ENCODE results near the gene FSTL4.

The FSTL4 gene

GRCh38 chr5:133232011-133232410, 380.3 kb downstream of the FSTL4 start:
- ATAC-seq: no peak
- TF ChIP-seq OSR1 (CRISPR knock-in tag; IDR thresholded peaks at IDR 0.05) (no peak), ISL1 (CRISPR knock-in tag; IDR thresholded peaks at IDR 0.05) (no peak), CSRNP3 (CRISPR knock-in tag; IDR thresholded peaks at IDR 0.05) (no peak), POU6F1 (CRISPR knock-in tag; IDR thresholded peaks at IDR 0.05; ENCODE audit: borderline replicate concordance, low read depth) (no peak), SNAI2 (CRISPR knock-in tag; IDR thresholded peaks at IDR 0.05) (no peak), ZFP3 (CRISPR knock-in tag; IDR thresholded peaks at IDR 0.05) (no peak), CSDC2 (CRISPR knock-in tag; IDR thresholded peaks at IDR 0.05) (no peak), RARB (CRISPR knock-in tag; IDR thresholded peaks at IDR 0.05) (no peak), BACH2 (CRISPR knock-in tag; IDR thresholded peaks at IDR 0.05; ENCODE audit: borderline replicate concordance) (no peak), TCF4 (CRISPR knock-in tag; IDR thresholded peaks at IDR 0.05; ENCODE audit: borderline replicate concordance) (no peak), TOX (CRISPR knock-in tag; IDR thresholded peaks at IDR 0.05; ENCODE audit: borderline replicate concordance) (no peak), PATZ1 (CRISPR knock-in tag; IDR thresholded peaks at IDR 0.05; ENCODE audit: borderline replicate concordance) (no peak), ESRRG (CRISPR knock-in tag; IDR thresholded peaks at IDR 0.05) (no peak), ZNF565 (CRISPR knock-in tag; conservative IDR thresholded peaks at IDR 0.05; ENCODE audit: low read depth) (no peak)

- no peak for TF ChIP-seq BACH2 (CRISPR knock-in tag; IDR thresholded peaks at IDR 0.05; ENCODE audit: borderline replicate concordance)
- no peak for TF ChIP-seq ZNF565 (CRISPR knock-in tag; conservative IDR thresholded peaks at IDR 0.05; ENCODE audit: low read depth)
- TF ChIP-seq TCF4 (CRISPR knock-in tag; IDR thresholded peaks at IDR 0.05; ENCODE audit: borderline replicate concordance): no peak
- no peak for TF ChIP-seq PPARA (CRISPR knock-in tag; IDR thresholded peaks at IDR 0.05; ENCODE audit: borderline replicate concordance)
- no peak for TF ChIP-seq CSRNP3 (CRISPR knock-in tag; IDR thresholded peaks at IDR 0.05)
- TF ChIP-seq ARNTL (CRISPR knock-in tag; IDR thresholded peaks at IDR 0.05; ENCODE audit: borderline replicate concordance, low read depth): no peak
- no peak for TF ChIP-seq POU6F1 (CRISPR knock-in tag; IDR thresholded peaks at IDR 0.05; ENCODE audit: borderline replicate concordance, low read depth)
- TF ChIP-seq TOX (CRISPR knock-in tag; IDR thresholded peaks at IDR 0.05; ENCODE audit: borderline replicate concordance): no peak
- no peak for TF ChIP-seq OSR1 (CRISPR knock-in tag; IDR thresholded peaks at IDR 0.05)
- no peak for TF ChIP-seq ISL1 (CRISPR knock-in tag; IDR thresholded peaks at IDR 0.05)
- TF ChIP-seq, protein P1, sequence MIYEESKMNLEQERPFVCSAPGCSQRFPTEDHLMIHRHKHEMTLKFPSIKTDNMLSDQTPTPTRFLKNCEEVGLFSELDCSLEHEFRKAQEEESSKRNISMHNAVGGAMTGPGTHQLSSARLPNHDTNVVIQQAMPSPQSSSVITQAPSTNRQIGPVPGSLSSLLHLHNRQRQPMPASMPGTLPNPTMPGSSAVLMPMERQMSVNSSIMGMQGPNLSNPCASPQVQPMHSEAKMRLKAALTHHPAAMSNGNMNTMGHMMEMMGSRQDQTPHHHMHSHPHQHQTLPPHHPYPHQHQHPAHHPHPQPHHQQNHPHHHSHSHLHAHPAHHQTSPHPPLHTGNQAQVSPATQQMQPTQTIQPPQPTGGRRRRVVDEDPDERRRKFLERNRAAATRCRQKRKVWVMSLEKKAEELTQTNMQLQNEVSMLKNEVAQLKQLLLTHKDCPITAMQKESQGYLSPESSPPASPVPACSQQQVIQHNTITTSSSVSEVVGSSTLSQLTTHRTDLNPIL (CRISPR knock-in tag; IDR thresholded peaks at IDR 0.05; ENCODE audit: low read depth): no peak
- TF ChIP-seq, protein P2, sequence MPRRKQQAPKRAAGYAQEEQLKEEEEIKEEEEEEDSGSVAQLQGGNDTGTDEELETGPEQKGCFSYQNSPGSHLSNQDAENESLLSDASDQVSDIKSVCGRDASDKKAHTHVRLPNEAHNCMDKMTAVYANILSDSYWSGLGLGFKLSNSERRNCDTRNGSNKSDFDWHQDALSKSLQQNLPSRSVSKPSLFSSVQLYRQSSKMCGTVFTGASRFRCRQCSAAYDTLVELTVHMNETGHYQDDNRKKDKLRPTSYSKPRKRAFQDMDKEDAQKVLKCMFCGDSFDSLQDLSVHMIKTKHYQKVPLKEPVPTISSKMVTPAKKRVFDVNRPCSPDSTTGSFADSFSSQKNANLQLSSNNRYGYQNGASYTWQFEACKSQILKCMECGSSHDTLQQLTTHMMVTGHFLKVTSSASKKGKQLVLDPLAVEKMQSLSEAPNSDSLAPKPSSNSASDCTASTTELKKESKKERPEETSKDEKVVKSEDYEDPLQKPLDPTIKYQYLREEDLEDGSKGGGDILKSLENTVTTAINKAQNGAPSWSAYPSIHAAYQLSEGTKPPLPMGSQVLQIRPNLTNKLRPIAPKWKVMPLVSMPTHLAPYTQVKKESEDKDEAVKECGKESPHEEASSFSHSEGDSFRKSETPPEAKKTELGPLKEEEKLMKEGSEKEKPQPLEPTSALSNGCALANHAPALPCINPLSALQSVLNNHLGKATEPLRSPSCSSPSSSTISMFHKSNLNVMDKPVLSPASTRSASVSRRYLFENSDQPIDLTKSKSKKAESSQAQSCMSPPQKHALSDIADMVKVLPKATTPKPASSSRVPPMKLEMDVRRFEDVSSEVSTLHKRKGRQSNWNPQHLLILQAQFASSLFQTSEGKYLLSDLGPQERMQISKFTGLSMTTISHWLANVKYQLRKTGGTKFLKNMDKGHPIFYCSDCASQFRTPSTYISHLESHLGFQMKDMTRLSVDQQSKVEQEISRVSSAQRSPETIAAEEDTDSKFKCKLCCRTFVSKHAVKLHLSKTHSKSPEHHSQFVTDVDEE (CRISPR knock-in tag; IDR thresholded peaks at IDR 0.05): no peak
- no peak for TF ChIP-seq ZFP30 (CRISPR knock-in tag; IDR thresholded peaks at IDR 0.05)
- no peak for ATAC-seq
Observed at GRCh38 chr5:133230823-133231578, 381.3 kb downstream of the FSTL4 start.
